Activated B cell treated with CpG ODN at 0.5 μM for 24 hours (primary cell): ENCODE measurements around the gene MT1B. TPM values are rescaled to one million over a fixed set of nuclear protein-coding genes. Genes with fewer than 3 reads are reported as not detected.

ENCODE experiments used
- ATAC-seq: fragments of 200-7000 bp; cut with Tn5 transposase; one replicate; pipeline ENCODE4 v1.10.0; 2021; ENCODE audit warnings: low read depth, mild to moderate bottlenecking, moderate library complexity
- CTCF ChIA-PET: fragments of 350-600 bp; sonication (Branson Sonifier 250); formaldehyde crosslinking; loops from one replicate; lab custom pipeline; 2021; ENCODE audit warnings: antibody characterized with exemption; lab: Charles Lee
- POLR2A ChIA-PET: fragments of 350-600 bp; sonication (Branson Sonifier 250); formaldehyde crosslinking; loops from one replicate; lab custom pipeline; 2021; ENCODE audit warnings: antibody characterized with exemption; lab: Charles Lee
- DNase-seq: peaks from one replicate; pipeline ENCODE4 v3.0.0; 2022
- H3K27ac Mint-ChIP-seq: one replicate; pipeline ENCODE4 v1.8.0; 2020; ENCODE audit warnings: mixed read lengths
- H3K27me3 Mint-ChIP-seq: one replicate; pipeline ENCODE4 v1.8.0; 2021; ENCODE audit warnings: mixed read lengths
- H3K36me3 Mint-ChIP-seq: one replicate; pipeline ENCODE4 v1.8.0; 2021; ENCODE audit warnings: low read depth, mixed read lengths
- H3K4me1 Mint-ChIP-seq: one replicate; pipeline ENCODE4 v1.8.0; 2021; ENCODE audit warnings: mixed read lengths
- H3K4me3 Mint-ChIP-seq: one replicate; pipeline ENCODE4 v1.8.0; 2020; ENCODE audit warnings: mild to moderate bottlenecking, mixed read lengths
- H3K9me3 Mint-ChIP-seq: one replicate; pipeline ENCODE4 v1.8.0; 2020; ENCODE audit warnings: mixed read lengths
- CTCF ChIP-seq: fragments of 200-600 bp; IDR thresholded peaks from one replicate; pipeline ENCODE4 v1.8.0; 2022; ENCODE audit warnings: antibody characterized with exemption, mild to moderate bottlenecking
- intact Hi-C: fragments of 100-400 bp; cut with micrococcal nuclease; formaldehyde crosslinking; loops from one replicate; pipeline ENCODE4 v1.15.1; 2024
- total RNA-seq: library from RNA; stranded (reverse); gene quantifications from 2 replicates; pipeline ENCODE4 v1.2.3, GENCODE V29; 2022

MT1B gene
- total RNA-seq, 1 donor from 2014 or later = not detected

GRCh38 chr16:56640076-56640475 is 11.6 kb upstream of the MT1B start:
- Mint-ChIP-seq H3K36me3 (no peaks in the 10 kb centered on the region), H3K4me3 (no peak overlapping the region), H3K4me1 (peaks cover 27% of the 10 kb centered on the region), H3K27me3 (peaks cover 67% of the 10 kb centered on the region), H3K27ac (no peak overlapping the region), H3K9me3 (no peaks in the 10 kb centered on the region)
- ChIA-PET POLR2A (interaction anchor here (2.4 kb wide), 1 partner anchor 10 kb away, joined by 5 read pairs; no protein-coding TSS in a partner anchor), CTCF (no interaction called here)
- TF ChIP-seq CTCF = no peak
- intact Hi-C loops = loop anchor here (5.0 kb wide), 1 partner anchor 42 kb away; the partner anchor contains the start of gene MT1X
- DNase-seq (no peak), ATAC-seq (no peak)

DNA sequence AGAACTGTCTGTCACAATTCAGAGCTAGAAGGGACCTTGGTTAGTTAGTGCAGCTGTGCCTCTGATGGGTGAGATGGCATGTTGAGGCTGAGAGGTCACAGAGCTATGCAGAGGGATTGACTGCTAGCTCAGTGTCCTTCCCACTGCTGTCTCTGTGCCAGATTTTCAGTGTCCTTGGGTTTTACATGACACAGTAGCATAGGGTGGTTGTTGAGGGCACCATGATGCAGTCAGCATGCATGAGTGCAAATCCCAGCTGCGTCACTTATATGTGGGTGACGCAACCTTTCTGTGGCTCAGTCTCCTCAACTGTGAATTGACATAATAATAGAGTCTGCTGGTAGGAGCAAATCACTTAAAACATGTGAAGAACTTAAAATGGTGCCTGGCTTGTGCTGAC is 10.5 kb upstream of the MT1B start:
- H3K4me3 Mint-ChIP-seq = no peak overlapping the region
- ChIA-PET CTCF (no interaction called here), POLR2A (interaction anchor here (2.4 kb wide), 1 partner anchor 11 kb away, joined by 5 read pairs; no protein-coding TSS in a partner anchor)
- H3K27me3 Mint-ChIP-seq = peaks cover 69% of the 10 kb centered on the region
- H3K27ac Mint-ChIP-seq = no peak overlapping the region
- intact Hi-C loops = loop anchor here (5.0 kb wide), 1 partner anchor 41 kb away; the partner anchor contains the start of gene MT1X
- no peaks in the 10 kb centered on the region for H3K36me3 Mint-ChIP-seq
- ATAC-seq = no peak
- H3K9me3 Mint-ChIP-seq = no peaks in the 10 kb centered on the region
- no peak for DNase-seq
- no peak for TF ChIP-seq CTCF
- H3K4me1 Mint-ChIP-seq = peaks cover 23% of the 10 kb centered on the region

DNA sequence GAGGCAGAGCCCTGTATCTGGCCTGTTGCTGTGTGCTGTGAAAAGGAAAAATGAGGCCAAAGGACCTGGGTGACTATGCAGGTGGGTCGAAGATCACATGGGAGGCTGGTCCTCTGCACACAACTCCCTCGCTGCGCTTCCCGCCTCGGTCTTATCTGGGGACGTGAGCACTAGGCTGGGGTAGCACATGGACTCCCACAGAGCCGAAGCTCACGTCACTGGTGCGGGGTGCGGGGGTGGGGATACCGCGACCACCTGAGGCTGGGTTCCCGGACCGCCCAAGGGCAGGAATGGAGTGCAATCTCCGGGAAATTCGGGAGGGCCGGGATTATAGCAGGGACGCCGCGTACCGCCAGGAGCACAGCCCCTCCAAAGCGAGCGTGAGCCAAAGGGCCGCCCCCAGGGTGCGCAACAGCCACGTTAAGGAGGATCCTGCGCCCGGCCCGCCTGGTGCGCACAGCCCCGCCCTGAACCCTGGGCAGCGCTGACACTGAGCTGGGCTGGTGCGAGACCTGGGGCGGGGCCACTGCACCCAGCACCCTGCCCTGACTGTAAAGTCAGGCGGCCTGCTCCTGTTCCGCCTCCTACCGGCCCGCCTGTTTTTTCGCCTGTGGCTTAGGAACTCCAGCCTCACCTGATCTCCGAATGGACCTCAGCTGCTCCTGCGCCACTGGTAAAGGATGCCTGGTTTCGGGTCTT is 8.5 kb upstream of the MT1B start:
- peaks cover 64% of the 10 kb centered on the region for H3K27me3 Mint-ChIP-seq
- CTCF ChIA-PET = interaction anchor here (0.8 to 1.6 kb wide), 6 partner anchors 13 to 67 kb away, joined by 3 to 6 read pairs (median 3); no protein-coding TSS in a partner anchor
- POLR2A ChIA-PET = interaction anchor here (0.9 to 1.0 kb wide), 2 partner anchors 14 to 18 kb away, joined by 3 to 4 read pairs; partner anchors contain the start of genes MT1E and MT1F
- peaks cover 18% of the 10 kb centered on the region for H3K4me1 Mint-ChIP-seq
- no peak overlapping the region for H3K27ac Mint-ChIP-seq
- no peaks in the 10 kb centered on the region for H3K9me3 Mint-ChIP-seq
- H3K4me3 Mint-ChIP-seq = peak overlapping the region; percentile 59
- ATAC-seq (peak; percentile 99), DNase-seq (peak; percentile 42)
- no peaks in the 10 kb centered on the region for H3K36me3 Mint-ChIP-seq
- intact Hi-C loops = loop anchor here (1.0 to 5.0 kb wide), 5 partner anchors 13 to 129 kb away; partner anchors contain the start of genes MT1F, MT1X and MT2A
- TF ChIP-seq CTCF = no peak

DNA sequence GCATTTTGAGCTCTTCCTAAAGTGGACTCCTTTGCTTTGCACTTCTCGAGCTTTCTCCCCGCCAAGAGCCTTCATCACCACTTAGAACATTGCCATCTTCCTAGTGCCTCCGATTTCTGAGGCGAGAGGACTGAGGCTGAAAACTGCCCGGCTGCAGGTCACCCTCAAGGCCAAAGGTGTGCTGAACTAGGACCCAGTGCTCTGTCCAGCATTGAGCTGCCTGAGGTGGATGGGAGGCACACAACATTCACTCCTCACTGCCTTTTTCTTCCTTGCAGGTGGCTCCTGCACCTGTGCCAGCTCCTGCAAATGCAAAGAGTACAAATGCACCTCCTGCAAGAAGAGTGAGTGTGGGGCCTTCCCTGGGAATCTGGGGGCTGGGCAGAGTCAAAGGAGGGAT is 7.9 kb upstream of the MT1B start:
- H3K9me3 Mint-ChIP-seq = no peaks in the 10 kb centered on the region
- CTCF ChIA-PET = interaction anchor here (0.8 to 1.6 kb wide), 6 partner anchors 13 to 67 kb away, joined by 3 to 6 read pairs (median 3); no protein-coding TSS in a partner anchor
- no peaks in the 10 kb centered on the region for H3K36me3 Mint-ChIP-seq
- H3K4me3 Mint-ChIP-seq = peak overlapping the region; percentile 46
- H3K27ac Mint-ChIP-seq = no peak overlapping the region
- TF ChIP-seq CTCF = no peak
- ATAC-seq (no peak), DNase-seq (no peak)
- peaks cover 64% of the 10 kb centered on the region for H3K27me3 Mint-ChIP-seq
- intact Hi-C loops = loop anchor here (1.0 to 5.0 kb wide), 5 partner anchors 13 to 130 kb away; partner anchors contain the start of genes MT1F, MT1X and MT2A
- peaks cover 18% of the 10 kb centered on the region for H3K4me1 Mint-ChIP-seq
- POLR2A ChIA-PET = interaction anchor here (1.0 kb wide), 1 partner anchor 14 kb away, joined by 4 read pairs; the partner anchor contains the start of gene MT1F

DNA sequence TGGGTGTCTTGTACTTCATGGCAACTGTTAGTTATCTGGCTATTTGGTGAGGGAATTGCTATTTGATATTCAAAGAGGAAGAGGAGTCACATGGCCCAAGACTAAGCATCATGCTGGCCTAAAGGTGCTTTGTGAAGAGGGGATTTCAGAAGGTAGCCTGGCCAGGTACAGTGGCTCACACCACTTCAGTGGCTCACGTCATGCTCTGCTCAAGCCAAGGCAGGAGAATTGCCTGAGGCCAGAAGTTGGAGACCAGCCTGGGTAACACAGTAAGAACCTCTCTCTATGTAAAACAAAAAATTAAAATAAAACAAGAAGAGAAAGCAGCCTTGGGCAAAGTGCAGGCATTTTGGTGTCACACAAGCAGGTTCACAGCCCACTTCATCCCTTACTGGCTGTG is 6.4 kb upstream of the MT1B start:
- intact Hi-C loops = no loop called here
- Mint-ChIP-seq H3K36me3 (no peaks in the 10 kb centered on the region), H3K4me1 (peaks cover 18% of the 10 kb centered on the region), H3K9me3 (no peaks in the 10 kb centered on the region), H3K27ac (no peak overlapping the region), H3K27me3 (peaks cover 55% of the 10 kb centered on the region), H3K4me3 (no peak overlapping the region)
- no peak for TF ChIP-seq CTCF
- no peak for DNase-seq
- ChIA-PET POLR2A (no interaction called here), CTCF (no interaction called here)
- ATAC-seq = no peak
